Measurements from ENCODE around the gene SUDS3.
"Not testable (repeated sequence)": the region's sequence is repeated elsewhere in the genome, so short reads cannot be mapped to it uniquely, and the experiment has no call there.

Gene SUDS3

GRCh38 chr12:118353721-118354120 is 22.6 kb upstream of the SUDS3 start:
- no peak for DNase-seq
- no peak for TF ChIP-seq CTCF (IDR thresholded peaks at IDR 0.05)
- H3K36me3 ChIP-seq = no peaks in the 10 kb centered on the region
- intact Hi-C loops (cut with DNase I; ENCODE audit: low total_unique reads) = no loop called here
- no peak overlapping the region for H3K4me3 ChIP-seq
- H3K9me3 ChIP-seq = no peaks in the 10 kb centered on the region
- H3K27me3 ChIP-seq = no peaks in the 10 kb centered on the region
- peaks cover 0 to 16% (median 4%) of the 10 kb centered on the region in 4 donors for H3K4me1 ChIP-seq
- no peak overlapping the region for H3K27ac ChIP-seq

GRCh38 chr12:118354503-118354902 is 21.9 kb upstream of the SUDS3 start:
- DNase-seq; H3K9me3 ChIP-seq; H3K27me3 ChIP-seq; H3K36me3 ChIP-seq; H3K27ac ChIP-seq; intact Hi-C loops (cut with DNase I; ENCODE audit: low total_unique reads); H3K4me3 ChIP-seq: not testable (repeated sequence)
- peaks cover 0 to 16% (median 4%) of the 10 kb centered on the region in 4 donors for H3K4me1 ChIP-seq

GRCh38 chr12:118354903-118355302 is 21.5 kb upstream of the SUDS3 start:
- Histone ChIP-seq H3K9me3 (no peaks in the 10 kb centered on the region), H3K27ac (no peak overlapping the region), H3K36me3 (no peaks in the 10 kb centered on the region), H3K27me3 (no peaks in the 10 kb centered on the region), H3K4me1 (peaks cover 0 to 16% (median 4%) of the 10 kb centered on the region in 4 donors), H3K4me3 (no peak overlapping the region)
- DNase-seq = no peak
- intact Hi-C loops (cut with DNase I; ENCODE audit: low total_unique reads) = no loop called here
- TF ChIP-seq CTCF (IDR thresholded peaks at IDR 0.05) = no peak

- H3K4me1 ChIP-seq = peaks cover 0 to 16% (median 4%) of the 10 kb centered on the region in 4 donors
- no peak for TF ChIP-seq CTCF (IDR thresholded peaks at IDR 0.05)
- H3K4me3 ChIP-seq = no peak overlapping the region
- intact Hi-C loops (cut with DNase I; ENCODE audit: low total_unique reads) = no loop called here
- H3K36me3 ChIP-seq = no peaks in the 10 kb centered on the region
- no peaks in the 10 kb centered on the region for H3K27me3 ChIP-seq
- H3K9me3 ChIP-seq = no peaks in the 10 kb centered on the region
- no peak overlapping the region for H3K27ac ChIP-seq
- DNase-seq = no peak
These were observed 20.5 kb upstream of the SUDS3 start for GRCh38 chr12:118355843-118356242.

GRCh38 chr12:118356809-118357256 is 19.5 kb upstream of the SUDS3 start:
- no peaks in the 10 kb centered on the region for H3K27me3 ChIP-seq
- intact Hi-C loops (cut with DNase I; ENCODE audit: low total_unique reads) = no loop called here
- no peak for TF ChIP-seq CTCF (IDR thresholded peaks at IDR 0.05)
- DNase-seq = no peak
- no peaks in the 10 kb centered on the region for H3K36me3 ChIP-seq
- peaks cover 0 to 16% (median 4%) of the 10 kb centered on the region in 4 donors for H3K4me1 ChIP-seq
- no peak overlapping the region for H3K27ac ChIP-seq
- H3K4me3 ChIP-seq = no peak overlapping the region
- no peaks in the 10 kb centered on the region for H3K9me3 ChIP-seq

GRCh38 chr12:118357257-118358007 is 18.9 kb upstream of the SUDS3 start:
- no peak overlapping the region for H3K27ac ChIP-seq

More at GRCh38 chr12:118357257-118358007, 18.9 kb upstream of the SUDS3 start:
- intact Hi-C loops (cut with DNase I; ENCODE audit: low total_unique reads) = no loop called here
- Histone ChIP-seq H3K4me3 (no peak overlapping the region), H3K27me3 (no peaks in the 10 kb centered on the region), H3K4me1 (peaks cover 0 to 16% (median 4%) of the 10 kb centered on the region in 4 donors), H3K36me3 (no peaks in the 10 kb centered on the region), H3K9me3 (no peaks in the 10 kb centered on the region)
- peak in 1 of 2 donors; percentile 37 for DNase-seq
- no peak for TF ChIP-seq CTCF (IDR thresholded peaks at IDR 0.05)

All from tibial artery (tissue), 4 donors.